ENCODE results near the gene PDPK1. TPM values are rescaled to one million over a fixed set of nuclear protein-coding genes. Genes with fewer than 3 reads are reported as not detected.

Gene PDPK1
- total and polyA plus RNA-seq, 9 donors, result 14.6 to 53.2 (median 35.6) TPM

DNA sequence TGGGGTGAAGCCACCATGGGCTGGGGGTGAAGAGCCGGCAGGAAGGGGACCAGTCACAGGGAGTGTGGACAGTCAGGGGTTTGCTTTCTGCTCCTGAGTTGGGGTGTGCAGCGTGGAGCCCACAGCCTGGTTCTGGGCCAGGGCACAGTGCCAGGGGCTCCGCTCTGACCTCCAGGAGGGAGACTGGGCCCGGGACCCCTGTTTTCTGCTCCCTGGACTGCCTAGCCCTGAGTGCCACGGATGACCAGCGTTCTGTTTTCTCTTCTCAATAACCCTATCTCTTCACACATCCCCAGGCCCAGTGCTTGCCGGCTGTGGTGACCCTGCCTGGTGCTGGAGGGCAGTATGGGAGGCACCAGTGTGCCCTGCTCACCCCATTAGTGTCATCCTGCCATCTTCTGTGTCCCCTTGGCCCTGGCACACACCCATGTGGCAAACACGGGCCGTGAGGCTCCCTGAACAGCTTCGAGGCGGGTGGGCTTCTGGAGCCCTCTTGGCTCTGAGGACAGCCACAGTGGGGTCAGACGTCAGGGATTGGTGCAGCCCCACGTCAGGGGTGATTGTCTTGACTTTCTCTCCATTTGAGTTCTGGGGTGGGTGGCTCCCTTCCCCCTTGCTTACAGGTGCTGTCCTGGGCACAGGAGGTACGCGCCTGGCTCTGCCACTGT, 7.7 kb upstream of the PDPK1 start:
- Histone ChIP-seq H3K36me3 (no peaks in the 10 kb centered on the region), H3K9me3 (no peaks in the 10 kb centered on the region), H3K27ac (no peak overlapping the region), H3K4me1 (ENCODE audit: insufficient read depth) (peaks cover 2% of the 10 kb centered on the region), H3K4me3 (no peak overlapping the region), H3K27me3 (no peaks in the 10 kb centered on the region)
- TF ChIP-seq EP300 (IDR thresholded peaks at IDR 0.05) (no peak), POLR2A (IDR thresholded peaks at IDR 0.05) (no peak)
- TF ChIP-seq, protein P1, sequence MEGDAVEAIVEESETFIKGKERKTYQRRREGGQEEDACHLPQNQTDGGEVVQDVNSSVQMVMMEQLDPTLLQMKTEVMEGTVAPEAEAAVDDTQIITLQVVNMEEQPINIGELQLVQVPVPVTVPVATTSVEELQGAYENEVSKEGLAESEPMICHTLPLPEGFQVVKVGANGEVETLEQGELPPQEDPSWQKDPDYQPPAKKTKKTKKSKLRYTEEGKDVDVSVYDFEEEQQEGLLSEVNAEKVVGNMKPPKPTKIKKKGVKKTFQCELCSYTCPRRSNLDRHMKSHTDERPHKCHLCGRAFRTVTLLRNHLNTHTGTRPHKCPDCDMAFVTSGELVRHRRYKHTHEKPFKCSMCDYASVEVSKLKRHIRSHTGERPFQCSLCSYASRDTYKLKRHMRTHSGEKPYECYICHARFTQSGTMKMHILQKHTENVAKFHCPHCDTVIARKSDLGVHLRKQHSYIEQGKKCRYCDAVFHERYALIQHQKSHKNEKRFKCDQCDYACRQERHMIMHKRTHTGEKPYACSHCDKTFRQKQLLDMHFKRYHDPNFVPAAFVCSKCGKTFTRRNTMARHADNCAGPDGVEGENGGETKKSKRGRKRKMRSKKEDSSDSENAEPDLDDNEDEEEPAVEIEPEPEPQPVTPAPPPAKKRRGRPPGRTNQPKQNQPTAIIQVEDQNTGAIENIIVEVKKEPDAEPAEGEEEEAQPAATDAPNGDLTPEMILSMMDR (IDR thresholded peaks at IDR 0.05), result no peak
- DNase-seq, result peak in 2 of 5 donors; percentile 54 to 57
- intact Hi-C loops (cut with DNase I), result no loop called here
- 83 to 85% (median 84%) methylated on average over 15 of the region's 15 CpGs for WGBS, 3 donors

DNA sequence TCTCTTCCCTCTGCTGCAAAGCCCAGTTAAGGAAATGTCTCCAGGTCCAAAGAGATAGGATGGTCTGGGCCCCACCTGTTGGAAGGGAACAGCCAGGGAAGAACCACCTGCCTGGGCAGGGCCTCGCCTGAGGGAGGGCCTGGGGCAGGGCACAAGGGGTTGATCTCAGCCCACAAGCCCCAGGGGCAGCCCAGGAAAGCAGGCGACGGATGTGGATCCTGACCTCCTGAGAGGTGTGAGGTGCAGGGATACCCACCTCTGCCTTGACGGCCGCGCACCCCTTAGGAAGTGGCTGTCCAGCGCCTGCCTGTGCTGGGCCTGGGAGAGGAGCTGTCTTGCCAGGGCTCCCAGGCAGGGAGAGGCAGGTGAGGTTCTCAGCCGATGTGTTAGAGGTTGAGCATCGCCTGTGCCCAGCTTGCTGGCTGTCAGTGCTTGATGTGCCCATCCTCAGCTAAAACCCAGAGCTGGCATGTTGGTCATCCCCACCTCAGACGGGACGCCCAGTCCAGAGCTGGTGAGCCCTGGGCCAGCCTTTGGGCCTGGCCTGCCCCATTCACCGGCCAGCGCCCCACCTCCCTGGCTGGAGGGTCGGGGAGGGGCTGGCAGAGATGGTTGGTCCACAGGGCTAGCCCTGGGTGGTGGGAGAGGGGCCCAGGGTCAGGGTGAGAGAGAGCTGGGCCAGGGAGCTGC, 7.0 kb upstream of the PDPK1 start:
- TF ChIP-seq EP300 (IDR thresholded peaks at IDR 0.05) (no peak), POLR2A (IDR thresholded peaks at IDR 0.05) (no peak)
- TF ChIP-seq, protein P1 (IDR thresholded peaks at IDR 0.05), result no peak
- peak in 3 of 5 donors; percentile 31 to 55 (median 49) for DNase-seq
- Histone ChIP-seq H3K36me3 (no peaks in the 10 kb centered on the region), H3K4me3 (no peak overlapping the region), H3K27me3 (no peaks in the 10 kb centered on the region), H3K27ac (peak overlapping the region; percentile 76 to 88), H3K9me3 (no peaks in the 10 kb centered on the region), H3K4me1 (ENCODE audit: insufficient read depth) (peaks cover 2% of the 10 kb centered on the region)
- 81 to 85% (median 83%) methylated on average over 14 of the region's 14 CpGs for WGBS, 3 donors
- intact Hi-C loops (cut with DNase I), result no loop called here

DNA sequence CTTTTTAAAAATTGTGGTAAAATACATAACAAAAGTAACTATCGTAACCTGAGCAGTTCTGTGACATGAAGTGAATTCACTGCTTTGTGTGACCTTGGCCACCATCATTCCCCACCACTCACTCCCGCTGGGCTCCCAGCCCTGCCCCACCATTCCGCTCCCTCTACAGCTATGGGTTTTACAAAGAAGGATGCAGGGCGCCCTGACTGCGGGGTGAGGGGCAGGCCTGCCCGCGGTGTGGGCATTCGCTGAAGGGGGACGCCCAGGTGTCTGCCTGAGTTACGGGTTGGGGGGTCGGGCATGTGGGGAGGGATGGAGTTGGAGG, 6.5 kb upstream of the PDPK1 start, which contains the start of gene CEMP1:
CEMP1 (minus strand) TSS at position 38 of the 325 bp plus-strand sequence. CDS start 335 bp downstream, outside the sequence.
- TF ChIP-seq EP300 (IDR thresholded peaks at IDR 0.05), result no peak
- no peak for TF ChIP-seq POLR2A (IDR thresholded peaks at IDR 0.05)
- TF ChIP-seq, protein P1 (IDR thresholded peaks at IDR 0.05), result no peak
- Histone ChIP-seq H3K4me1 (ENCODE audit: insufficient read depth) (peaks cover 2% of the 10 kb centered on the region), H3K27me3 (no peaks in the 10 kb centered on the region), H3K9me3 (no peaks in the 10 kb centered on the region), H3K36me3 (no peaks in the 10 kb centered on the region), H3K4me3 (peak within 1 kb of the TSS; percentile 54), H3K27ac (peak within 1 kb of the TSS; percentile 88 to 90)
- no peak for DNase-seq
- intact Hi-C loops (cut with DNase I), result no loop called here
- 10 to 13% (median 12%) methylated on average over 11 of the region's 11 CpGs for WGBS, 3 donors

DNA sequence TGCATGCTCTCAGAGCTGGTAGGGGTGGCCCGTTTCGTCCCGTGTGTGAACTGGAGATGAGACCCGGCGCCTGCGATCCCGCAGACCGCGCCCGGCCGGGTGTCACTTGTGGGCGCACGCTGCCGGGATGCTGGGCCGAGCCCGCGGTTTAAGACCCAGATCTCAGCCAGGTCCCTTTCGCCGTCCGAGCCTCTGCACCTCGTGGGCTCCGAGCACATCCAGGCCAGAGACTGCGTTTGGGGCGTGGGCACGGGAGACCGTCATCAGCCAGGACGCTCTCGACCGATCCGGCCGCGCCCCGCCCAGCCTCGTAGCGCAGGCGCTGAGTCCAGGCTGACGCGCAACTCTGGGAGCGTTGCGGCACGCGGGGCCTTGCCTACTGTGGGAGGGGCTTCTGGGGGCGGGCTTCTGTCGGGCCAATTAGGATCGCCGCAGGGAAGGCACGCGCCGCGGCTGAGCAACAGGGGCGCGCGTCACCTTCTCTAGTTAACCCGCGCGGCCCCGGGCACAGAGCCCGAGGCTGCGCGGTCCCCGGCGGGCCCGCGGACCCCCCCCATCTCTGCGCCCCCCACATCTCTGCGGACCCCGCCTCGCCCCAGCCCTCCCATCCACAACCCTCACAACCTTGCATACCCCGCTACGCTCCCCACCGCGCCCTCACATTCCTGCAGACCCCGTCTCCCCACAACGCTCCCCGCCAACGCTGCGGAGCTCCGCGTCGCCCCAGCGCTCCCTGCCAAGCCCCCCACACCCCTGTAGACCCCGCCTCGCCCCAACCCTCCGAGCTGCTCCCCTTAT, 5.9 kb upstream of the PDPK1 start:
- peaks cover 3% of the 10 kb centered on the region for H3K4me1 ChIP-seq (ENCODE audit: insufficient read depth)
- TF ChIP-seq EP300 (IDR thresholded peaks at IDR 0.05) (peak; percentile 37), POLR2A (IDR thresholded peaks at IDR 0.05) (peak; percentile 66)
- TF ChIP-seq, protein P1 (IDR thresholded peaks at IDR 0.05), result no peak
- no peaks in the 10 kb centered on the region for H3K36me3 ChIP-seq
- H3K4me3 ChIP-seq, result peak overlapping the region; percentile 54
- H3K27me3 ChIP-seq, result no peaks in the 10 kb centered on the region
- DNase-seq, result peak; percentile 98 to 99 (median 98)
- 0 to 1% (median 0%) methylated on average over 71 to 84 of the region's 84 CpGs for WGBS, 3 donors
- H3K9me3 ChIP-seq, result no peaks in the 10 kb centered on the region
- intact Hi-C loops (cut with DNase I), result no loop called here
- peak overlapping the region; percentile 88 to 90 for H3K27ac ChIP-seq

Measured in ovary (tissue), 9 donors.